Measurements from ENCODE around the gene CD79B. TPM values are rescaled to one million over a fixed set of nuclear protein-coding genes. Genes with fewer than 3 reads are reported as not detected.
A peak's percentile ranks its signal among the peaks of the same experiment; 100 is the strongest.

The CD79B gene
- total RNA-seq, 1 experiment from 2014 or later, result 0.59 TPM

DNA sequence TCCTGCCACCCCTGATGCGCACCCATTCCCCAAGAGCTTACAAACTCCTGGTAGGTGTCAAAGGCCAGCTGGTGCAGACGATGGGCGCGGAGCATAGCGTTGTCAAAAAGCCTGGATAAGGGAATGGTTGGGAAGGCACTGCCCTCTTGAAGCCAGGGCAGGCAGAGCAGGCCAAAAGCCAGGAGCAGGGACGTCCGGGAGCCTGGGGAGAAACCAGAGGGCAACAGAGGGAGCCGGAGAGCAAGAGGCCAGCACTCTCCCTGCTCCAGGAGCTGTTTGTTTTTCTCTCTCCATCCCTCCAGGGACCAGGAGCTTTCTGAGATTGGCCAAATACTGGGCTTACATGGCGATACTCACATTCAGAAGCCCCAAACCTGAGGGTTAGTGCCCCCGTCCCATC, 13.8 kb downstream of the CD79B start:
- no peak overlapping the region for H3K4me2 ChIP-seq (ENCODE audit: low read length)
- H2AFZ ChIP-seq (ENCODE audit: low read depth, low read length, poor library complexity, severe bottlenecking), result no peak overlapping the region
- intact Hi-C loops (cut with micrococcal nuclease), result loop anchor here (2.0 kb wide), 1 partner anchor 98 kb away; no protein-coding TSS in a partner anchor
- no peaks in the 10 kb centered on the region for H3K36me3 ChIP-seq (ENCODE audit: control insufficient read depth in 1 of 2, insufficient read depth in 2 of 2, low read length in 2 of 2)
- no peak overlapping the region for H3K27ac ChIP-seq (ENCODE audit: low read depth, low read length)
- H3K79me2 ChIP-seq (ENCODE audit: insufficient read depth, low read length), result no peaks in the 10 kb centered on the region
- BruUV-seq (replicated peaks), result no TSS peak
- H3K9me3 ChIP-seq (ENCODE audit: control insufficient read depth in 1 of 2, insufficient read depth in 1 of 2, low read depth in 1 of 2, low read length in 2 of 2), result no peaks in the 10 kb centered on the region
- POLR2A ChIA-PET, result interaction anchor here (2.3 kb wide), 1 partner anchor 227 kb away, joined by 13 read pairs; no protein-coding TSS in a partner anchor
- no peak for DNase-seq (ENCODE audit: low read depth, low spot score)
- CTCF ChIA-PET, result interaction anchor here (0.7 to 3.9 kb wide), 17 partner anchors 7 to 501 kb away, joined by 3 to 90 read pairs (median 7); partner anchors contain the start of genes CSHL1 and ICAM2
- no peak for ATAC-seq
- H4K20me1 ChIP-seq (ENCODE audit: insufficient read depth), result no peaks in the 10 kb centered on the region
- RAD21 ChIA-PET (ENCODE audit: low non-redundant PET in 1 of 2, low total read pairs in 2 of 2, uncharacterized antibody in 2 of 2, unreplicated experiment in 2 of 2), result interaction anchor here (1.6 to 2.4 kb wide), 4 partner anchors 28 to 215 kb away, joined by 5 to 20 read pairs (median 8); no protein-coding TSS in a partner anchor
- H3K9ac ChIP-seq (ENCODE audit: low read length), result no peak overlapping the region
- no peaks in the 10 kb centered on the region for H3K4me1 ChIP-seq (ENCODE audit: control insufficient read depth in 1 of 2, insufficient read depth in 2 of 2, low read length in 2 of 2)
- no peaks in the 10 kb centered on the region for H3K27me3 ChIP-seq (ENCODE audit: insufficient read depth, low read length)
- TF ChIP-seq, protein P1, sequence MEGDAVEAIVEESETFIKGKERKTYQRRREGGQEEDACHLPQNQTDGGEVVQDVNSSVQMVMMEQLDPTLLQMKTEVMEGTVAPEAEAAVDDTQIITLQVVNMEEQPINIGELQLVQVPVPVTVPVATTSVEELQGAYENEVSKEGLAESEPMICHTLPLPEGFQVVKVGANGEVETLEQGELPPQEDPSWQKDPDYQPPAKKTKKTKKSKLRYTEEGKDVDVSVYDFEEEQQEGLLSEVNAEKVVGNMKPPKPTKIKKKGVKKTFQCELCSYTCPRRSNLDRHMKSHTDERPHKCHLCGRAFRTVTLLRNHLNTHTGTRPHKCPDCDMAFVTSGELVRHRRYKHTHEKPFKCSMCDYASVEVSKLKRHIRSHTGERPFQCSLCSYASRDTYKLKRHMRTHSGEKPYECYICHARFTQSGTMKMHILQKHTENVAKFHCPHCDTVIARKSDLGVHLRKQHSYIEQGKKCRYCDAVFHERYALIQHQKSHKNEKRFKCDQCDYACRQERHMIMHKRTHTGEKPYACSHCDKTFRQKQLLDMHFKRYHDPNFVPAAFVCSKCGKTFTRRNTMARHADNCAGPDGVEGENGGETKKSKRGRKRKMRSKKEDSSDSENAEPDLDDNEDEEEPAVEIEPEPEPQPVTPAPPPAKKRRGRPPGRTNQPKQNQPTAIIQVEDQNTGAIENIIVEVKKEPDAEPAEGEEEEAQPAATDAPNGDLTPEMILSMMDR (IDR thresholded peaks at IDR 0.05 in 2 of 3, conservative IDR thresholded peaks at IDR 0.05 in 1 of 3; ENCODE audit: borderline replicate concordance in 1 of 3, insufficient read depth in 1 of 3, low read depth in 2 of 3, low read length in 2 of 3), result 0 out of 6 replicates have a peak, but pooled peaks have one; percentile 16 to 23 (median 20)
- TF ChIP-seq, protein P2, sequence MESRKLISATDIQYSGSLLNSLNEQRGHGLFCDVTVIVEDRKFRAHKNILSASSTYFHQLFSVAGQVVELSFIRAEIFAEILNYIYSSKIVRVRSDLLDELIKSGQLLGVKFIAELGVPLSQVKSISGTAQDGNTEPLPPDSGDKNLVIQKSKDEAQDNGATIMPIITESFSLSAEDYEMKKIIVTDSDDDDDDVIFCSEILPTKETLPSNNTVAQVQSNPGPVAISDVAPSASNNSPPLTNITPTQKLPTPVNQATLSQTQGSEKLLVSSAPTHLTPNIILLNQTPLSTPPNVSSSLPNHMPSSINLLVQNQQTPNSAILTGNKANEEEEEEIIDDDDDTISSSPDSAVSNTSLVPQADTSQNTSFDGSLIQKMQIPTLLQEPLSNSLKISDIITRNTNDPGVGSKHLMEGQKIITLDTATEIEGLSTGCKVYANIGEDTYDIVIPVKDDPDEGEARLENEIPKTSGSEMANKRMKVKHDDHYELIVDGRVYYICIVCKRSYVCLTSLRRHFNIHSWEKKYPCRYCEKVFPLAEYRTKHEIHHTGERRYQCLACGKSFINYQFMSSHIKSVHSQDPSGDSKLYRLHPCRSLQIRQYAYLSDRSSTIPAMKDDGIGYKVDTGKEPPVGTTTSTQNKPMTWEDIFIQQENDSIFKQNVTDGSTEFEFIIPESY (IDR thresholded peaks at IDR 0.05; ENCODE audit: extremely low read depth, insufficient replicate concordance, low read length), result no peak
- TF ChIP-seq, protein P3, sequence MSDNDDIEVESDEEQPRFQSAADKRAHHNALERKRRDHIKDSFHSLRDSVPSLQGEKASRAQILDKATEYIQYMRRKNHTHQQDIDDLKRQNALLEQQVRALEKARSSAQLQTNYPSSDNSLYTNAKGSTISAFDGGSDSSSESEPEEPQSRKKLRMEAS (IDR thresholded peaks at IDR 0.05), result no peak
- H3K4me3 ChIP-seq (replicated peaks in 1 of 2; ENCODE audit: low read depth in 1 of 2, low read length in 2 of 2), result no peak overlapping the region
- H3K9me2 ChIP-seq (ENCODE audit: insufficient read depth), result no peaks in the 10 kb centered on the region

Data from HCT116 (cell line).